Stimulated activated naive CD4-positive, alpha-beta T cell treated with Interleukin-2 at 50 U/mL for 16 hours (primary cell): ENCODE results near the gene GALNT3.

ENCODE experiments used
- DNase-seq: peaks from one replicate; lab custom pipeline; 2025; lab: John Stamatoyannopoulos, UW

Gene GALNT3

DNA sequence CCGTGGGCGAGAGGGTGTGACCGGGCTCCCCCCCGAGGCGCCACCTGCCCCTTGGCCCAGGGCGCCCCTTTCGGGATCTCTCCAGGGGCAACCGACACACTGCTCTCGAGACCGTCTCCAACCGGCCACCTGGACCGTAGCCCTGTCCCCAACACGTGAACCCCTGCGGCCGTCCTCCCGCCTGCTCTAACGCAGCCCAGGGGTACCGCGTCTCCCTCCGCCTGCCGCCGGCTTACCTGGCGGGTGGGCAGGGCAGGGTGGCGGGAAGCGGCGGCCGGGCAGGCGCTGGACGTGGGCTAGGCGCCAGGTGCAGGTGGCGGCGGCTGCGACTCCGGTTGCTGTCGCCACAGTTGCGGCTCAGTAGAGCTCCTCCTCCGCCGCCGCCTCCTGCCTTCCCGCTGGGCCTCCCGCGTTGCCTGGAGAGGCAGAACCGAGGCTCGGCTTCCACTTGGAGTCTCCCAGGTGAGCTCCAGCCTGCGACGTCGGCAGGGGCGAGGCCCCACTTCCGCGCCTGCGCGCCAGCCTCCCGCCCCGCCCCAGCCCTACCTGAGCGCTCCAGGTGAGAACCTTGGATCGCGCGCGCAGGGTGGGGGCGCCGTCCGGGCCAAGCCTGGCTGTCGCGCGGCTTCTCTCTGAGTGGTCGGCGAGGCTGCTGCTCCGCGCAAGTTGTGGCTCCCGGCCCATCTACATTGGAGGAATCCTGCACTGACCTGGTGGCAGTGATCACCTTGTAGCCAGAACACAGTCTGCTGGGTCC lies at the start of gene GALNT3:
Gene GALNT3, minus strand, starts transcription at position 469 of the 757 bp plus-strand sequence. CDS start 23,547 bp downstream, outside the sequence.
- DNase-seq: peak; percentile 18

DNA sequence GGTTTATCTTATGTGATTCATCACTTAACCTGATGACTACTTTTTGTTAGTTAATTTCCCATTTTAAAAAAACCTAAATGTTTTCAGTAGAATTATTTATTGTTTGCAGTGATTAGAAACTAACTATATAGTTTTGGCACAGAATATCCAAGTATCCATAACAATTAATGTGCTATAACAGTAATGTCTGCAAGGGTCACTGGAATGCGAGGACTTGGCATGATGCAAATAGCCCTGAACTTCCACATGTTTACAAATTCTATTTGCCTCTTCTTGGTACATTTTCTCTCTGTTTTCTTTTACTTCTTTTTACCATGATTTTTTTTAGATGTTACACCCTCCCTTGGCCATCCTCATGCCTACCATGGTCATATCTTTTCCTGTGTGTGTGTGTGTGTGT lies 49.3 kb upstream of the GALNT3 start:
- DNase-seq: no peak

DNA sequence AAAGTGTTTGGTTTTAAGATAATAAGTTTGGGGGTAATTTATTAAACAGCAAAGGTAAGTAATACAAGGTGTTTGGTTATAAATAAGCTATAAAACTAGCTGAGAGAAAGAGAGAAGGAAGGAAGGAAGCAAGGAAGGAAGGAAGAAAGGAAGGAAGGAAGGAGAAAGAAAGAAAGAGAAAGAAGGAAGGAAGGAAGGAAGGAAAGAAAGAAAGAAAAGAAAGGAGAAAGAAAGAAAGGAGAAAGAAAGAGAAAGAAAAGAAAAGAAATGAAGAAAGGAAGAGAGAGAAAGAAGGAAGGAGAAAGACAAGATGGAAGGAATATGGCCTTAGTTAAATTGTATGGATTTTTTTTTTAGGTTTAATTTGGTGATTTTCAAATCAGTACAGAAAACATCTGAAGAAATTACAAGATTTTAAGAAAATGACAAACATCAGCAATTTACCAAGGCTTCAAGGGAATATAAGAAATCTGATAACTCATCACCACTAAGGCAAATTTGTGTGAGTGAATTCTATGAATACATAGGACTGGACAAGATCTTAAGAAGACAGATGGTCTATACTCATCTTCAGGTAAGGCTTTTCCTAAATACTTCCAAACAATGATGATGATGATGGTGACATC lies 46.4 kb upstream of the GALNT3 start:
- no peak for DNase-seq

- no peak for DNase-seq
Measured at GRCh38 chr2:165839610-165840009, 45.6 kb upstream of the GALNT3 start.

- no peak for DNase-seq
Measured at GRCh38 chr2:165837122-165837521, 43.1 kb upstream of the GALNT3 start.

DNA sequence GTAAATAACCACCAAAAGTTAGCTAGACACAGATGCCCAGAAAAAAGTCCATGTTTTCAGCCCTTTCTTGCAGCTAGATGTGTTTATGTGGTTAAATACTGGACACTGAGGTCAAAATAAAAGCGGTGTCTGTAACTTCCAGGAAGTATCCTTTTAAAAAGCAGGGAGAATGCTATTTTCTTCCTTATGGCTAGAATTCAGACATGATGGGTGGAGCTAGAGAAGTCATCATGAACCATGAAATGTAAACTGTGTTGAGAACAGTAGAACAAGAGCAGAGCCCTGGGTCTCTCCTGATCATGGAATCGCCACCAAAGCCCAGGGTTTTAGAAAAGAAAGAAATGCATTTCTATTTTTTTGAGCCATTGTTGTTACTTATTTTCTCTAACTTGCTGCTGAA lies 41.3 kb upstream of the GALNT3 start:
- DNase-seq: no peak

- DNase-seq: no peak
Measured at GRCh38 chr2:165833156-165833555, 39.1 kb upstream of the GALNT3 start.

GRCh38 chr2:165827921-165828276 lies 33.9 kb upstream of the GALNT3 start:
- DNase-seq: no peak

DNA sequence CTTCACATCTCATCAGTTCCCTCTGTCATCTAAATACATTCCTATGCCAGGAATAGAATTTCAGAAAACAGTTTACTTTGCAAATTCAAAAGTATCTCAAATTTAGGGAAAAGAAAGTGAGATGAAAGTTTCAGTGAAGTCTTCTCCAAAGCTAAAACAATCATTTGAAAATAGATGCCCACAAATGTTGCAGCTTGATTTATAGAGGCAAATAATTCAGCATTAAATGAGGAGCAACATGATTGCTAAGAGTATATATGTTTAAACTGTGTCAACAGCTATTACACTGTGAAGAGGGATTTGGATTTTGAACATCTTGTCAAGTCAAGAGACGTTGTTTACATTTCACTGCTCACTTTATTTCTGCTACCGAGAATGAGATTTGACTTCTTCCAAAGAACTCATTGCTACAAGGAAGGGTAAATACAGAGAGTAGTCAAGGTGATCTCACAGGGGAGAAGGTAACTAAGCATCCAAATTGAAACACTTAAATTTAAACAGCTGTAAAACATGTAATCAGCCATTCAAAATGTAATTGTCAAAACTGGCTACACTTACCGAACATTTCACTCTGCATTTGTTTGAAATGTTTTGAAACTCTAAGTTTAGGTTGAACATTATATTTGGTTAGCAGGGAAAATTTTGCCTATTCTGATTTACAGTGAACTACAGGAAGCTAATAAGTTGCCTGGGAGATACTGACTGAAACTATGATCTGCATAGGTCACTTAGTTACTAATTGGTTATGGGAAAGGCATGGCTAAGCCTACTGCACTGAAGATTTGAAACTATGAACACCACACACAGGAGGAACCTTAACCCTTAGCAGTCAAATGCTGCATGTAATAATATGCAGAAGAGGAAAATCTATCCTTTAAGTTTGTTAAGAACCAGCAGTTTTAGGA lies 33.2 kb upstream of the GALNT3 start:
- DNase-seq: no peak

GRCh38 chr2:165825041-165825440 lies 31.0 kb upstream of the GALNT3 start:
- no peak for DNase-seq

GRCh38 chr2:165820296-165820695 lies 26.2 kb upstream of the GALNT3 start:
- no peak for DNase-seq

GRCh38 chr2:165818920-165819319 lies 24.9 kb upstream of the GALNT3 start:
- DNase-seq: no peak

DNA sequence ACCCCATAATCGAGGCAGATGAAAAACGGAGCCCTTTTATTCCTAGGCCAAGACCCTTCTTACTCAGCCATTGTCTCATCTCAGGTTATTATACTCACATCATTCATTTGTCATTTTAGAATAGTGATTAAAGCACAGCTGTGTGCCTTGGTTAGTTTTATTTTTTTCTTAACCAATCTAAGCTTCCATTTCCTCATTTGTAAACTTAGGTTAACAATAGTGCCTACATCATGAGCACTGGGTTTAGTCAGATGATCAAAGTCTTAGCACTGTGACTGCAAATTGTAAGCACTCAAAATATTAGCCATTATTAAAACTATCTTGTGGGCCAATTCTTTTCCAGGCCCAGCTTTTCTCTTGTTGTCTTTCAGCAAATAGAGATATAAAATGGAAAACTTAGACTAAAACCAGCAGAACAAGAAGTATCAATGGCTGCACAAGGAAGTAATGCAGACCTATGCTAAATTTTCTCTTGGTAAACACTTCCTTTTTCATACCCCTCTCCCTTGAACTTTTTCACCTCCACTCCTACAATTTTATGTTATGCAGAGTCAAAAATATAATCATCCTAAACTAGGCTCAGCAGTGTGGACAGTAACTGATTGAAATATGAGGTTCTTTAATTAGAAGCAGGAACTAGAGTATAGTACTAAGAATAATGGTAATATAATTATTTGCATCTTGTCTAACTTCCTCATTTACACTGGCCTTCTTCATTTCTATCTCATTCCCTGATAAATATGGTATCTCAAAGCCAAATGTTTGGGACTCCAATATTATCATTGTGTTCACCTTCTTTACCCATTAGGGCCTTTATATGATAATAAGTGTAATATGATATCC lies 21.5 kb upstream of the GALNT3 start:
- DNase-seq: no peak

DNA sequence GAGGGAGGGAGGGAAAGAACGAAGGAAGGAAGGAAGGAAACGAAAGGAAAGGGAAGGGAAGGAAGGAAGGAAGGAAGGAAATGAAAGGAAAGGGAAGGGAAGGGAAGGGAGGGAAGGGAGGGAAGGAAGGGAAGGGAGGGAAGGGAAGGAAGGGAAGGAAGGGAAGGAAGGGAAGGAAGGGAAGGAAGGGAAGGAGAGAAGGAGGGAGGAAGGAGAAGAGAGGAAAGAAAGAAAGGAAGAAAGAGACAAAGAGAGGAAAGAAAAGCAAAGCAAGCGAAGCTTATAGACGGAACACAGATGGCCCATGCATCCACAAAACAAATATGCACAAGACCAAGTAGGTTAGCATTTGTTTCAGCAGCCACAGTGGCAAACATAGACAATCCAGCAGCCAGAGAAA lies 20.4 kb upstream of the GALNT3 start:
- no peak for DNase-seq

- DNase-seq: no peak
Measured at GRCh38 chr2:165811592-165812370, 17.7 kb upstream of the GALNT3 start.

GRCh38 chr2:165810418-165810817 lies 16.4 kb upstream of the GALNT3 start:
- DNase-seq: no peak

GRCh38 chr2:165804719-165805118 lies 10.7 kb upstream of the GALNT3 start:
- no peak for DNase-seq

DNA sequence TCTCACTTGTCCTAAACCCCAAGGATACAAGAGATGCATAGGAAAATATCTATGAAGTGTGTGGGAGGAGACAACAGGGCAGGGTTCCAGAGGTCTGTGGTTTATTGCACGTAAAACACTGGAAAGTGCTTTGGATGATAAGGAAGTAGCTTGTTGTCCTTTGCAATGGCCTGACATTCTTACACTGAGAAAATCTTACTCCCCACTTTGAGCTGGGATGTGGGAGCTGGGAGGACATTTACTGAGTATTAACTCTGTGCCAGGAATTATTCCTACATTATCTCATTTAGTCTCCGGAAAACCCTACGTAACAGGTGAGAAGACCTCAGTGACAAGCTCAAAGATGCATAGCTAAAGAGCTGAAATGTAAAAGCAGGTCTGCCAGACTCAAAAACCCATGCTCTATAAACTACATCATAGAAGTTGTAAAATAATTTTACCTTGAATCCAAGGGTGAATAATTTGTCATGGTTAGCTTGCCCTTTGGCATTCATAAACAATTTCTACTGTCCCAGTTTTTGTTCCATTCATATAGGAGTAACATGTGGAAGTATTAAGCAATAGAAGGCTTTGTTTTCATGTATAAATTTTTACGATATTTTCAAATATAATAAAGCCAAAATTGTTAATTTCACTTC lies 9.2 kb upstream of the GALNT3 start:
- no peak for DNase-seq

DNA sequence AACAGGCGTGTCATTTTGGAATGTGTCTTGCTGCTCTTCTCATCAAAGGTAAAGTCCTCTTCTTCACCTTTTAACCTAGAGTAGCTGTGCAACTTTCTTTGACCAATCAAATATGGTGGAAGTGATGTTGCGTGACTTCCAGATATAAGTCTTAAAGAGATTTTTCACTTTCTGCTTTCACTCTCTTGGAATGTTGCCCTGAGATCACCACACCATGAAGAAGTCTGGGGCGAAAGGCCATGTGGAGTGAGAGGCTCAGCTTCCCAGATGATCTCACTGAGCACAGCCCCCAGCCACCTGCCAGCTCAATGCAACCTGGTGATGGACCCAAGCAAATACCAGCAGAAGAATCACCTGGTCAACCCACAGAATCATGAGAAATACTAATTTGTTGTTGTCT lies 7.1 kb upstream of the GALNT3 start:
- DNase-seq: no peak

DNA sequence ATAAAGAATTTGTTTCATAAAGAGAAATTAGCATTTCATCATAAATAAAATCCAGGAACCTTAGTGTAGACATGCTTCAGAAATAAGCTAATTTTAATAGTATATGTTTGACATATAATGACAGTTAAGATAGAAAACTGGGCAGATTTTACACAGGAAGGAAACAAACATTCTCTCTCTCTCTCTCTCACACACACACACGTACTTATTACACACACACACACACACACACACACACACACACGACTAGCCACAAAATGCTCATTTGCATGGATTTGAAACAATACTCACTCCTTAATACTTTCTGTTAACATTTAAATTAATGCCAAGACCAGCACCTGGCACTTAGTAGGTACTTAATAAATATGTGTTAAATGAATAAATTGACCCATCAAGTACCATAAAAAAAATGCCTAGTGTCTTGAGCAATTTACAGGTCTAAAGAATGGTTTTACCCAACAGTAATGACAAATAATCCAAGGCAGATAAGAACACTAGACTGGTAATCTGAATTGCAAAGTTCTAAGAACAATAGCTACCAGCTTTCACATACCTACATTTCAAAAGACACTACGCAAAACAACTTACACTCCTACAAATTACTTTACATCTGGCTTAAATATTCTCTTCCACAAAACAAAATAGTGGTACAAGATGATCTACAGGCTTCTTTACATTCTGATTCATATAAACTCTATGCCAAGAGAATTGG lies 2.9 kb upstream of the GALNT3 start:
- DNase-seq: no peak
